ENCODE data around the gene CD300A.

DNA sequence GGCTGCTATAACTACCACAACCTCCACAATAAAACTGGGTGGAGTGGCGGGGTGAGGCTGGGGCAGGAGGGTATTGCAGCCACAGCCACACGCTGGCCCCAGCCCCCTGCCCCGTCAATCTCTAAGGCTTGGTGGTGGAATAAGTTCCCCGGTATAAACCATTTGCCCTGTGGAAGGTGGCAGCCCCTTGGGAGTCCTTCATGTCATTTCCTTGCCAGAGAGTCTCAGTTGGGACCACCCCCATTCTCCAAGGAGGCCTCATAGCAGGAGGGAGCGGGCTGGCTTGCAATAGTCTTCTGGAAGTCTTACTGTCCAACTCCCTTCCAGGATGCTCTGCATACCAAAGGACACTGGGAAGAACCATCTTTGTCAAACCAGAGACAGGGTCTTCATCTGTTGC is 19.4 kb downstream of the CD300A start:
- TF ChIP-seq, protein P1, sequence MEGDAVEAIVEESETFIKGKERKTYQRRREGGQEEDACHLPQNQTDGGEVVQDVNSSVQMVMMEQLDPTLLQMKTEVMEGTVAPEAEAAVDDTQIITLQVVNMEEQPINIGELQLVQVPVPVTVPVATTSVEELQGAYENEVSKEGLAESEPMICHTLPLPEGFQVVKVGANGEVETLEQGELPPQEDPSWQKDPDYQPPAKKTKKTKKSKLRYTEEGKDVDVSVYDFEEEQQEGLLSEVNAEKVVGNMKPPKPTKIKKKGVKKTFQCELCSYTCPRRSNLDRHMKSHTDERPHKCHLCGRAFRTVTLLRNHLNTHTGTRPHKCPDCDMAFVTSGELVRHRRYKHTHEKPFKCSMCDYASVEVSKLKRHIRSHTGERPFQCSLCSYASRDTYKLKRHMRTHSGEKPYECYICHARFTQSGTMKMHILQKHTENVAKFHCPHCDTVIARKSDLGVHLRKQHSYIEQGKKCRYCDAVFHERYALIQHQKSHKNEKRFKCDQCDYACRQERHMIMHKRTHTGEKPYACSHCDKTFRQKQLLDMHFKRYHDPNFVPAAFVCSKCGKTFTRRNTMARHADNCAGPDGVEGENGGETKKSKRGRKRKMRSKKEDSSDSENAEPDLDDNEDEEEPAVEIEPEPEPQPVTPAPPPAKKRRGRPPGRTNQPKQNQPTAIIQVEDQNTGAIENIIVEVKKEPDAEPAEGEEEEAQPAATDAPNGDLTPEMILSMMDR (IDR thresholded peaks at IDR 0.05): no peak
- no peak for TF ChIP-seq POLR2A (IDR thresholded peaks at IDR 0.05)
